ENCODE results near the gene CIP2A.

DNA sequence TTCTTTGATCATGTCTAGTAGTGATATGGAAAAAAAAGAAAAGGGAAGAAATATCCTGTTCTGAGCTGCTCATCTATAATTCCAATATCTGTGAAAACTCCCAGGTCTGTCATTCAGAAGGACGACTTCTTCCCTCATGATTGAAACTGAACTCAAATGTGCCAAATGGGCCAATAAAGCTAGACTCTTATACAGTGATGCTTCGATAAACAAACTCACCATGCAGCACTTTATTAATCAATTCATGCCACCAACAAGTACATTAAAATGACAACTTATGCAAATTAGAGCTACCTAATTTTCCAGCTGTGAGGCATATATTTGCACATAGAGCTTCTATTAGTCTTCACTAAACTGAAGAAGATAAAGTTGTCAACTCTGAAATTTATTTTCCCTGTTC, 63.3 kb downstream of the CIP2A start:
- TF ChIP-seq, protein P1, sequence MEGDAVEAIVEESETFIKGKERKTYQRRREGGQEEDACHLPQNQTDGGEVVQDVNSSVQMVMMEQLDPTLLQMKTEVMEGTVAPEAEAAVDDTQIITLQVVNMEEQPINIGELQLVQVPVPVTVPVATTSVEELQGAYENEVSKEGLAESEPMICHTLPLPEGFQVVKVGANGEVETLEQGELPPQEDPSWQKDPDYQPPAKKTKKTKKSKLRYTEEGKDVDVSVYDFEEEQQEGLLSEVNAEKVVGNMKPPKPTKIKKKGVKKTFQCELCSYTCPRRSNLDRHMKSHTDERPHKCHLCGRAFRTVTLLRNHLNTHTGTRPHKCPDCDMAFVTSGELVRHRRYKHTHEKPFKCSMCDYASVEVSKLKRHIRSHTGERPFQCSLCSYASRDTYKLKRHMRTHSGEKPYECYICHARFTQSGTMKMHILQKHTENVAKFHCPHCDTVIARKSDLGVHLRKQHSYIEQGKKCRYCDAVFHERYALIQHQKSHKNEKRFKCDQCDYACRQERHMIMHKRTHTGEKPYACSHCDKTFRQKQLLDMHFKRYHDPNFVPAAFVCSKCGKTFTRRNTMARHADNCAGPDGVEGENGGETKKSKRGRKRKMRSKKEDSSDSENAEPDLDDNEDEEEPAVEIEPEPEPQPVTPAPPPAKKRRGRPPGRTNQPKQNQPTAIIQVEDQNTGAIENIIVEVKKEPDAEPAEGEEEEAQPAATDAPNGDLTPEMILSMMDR (IDR thresholded peaks at IDR 0.05; ENCODE audit: low read depth, low read length, poor library complexity, severe bottlenecking): no peak
- no peak for TF ChIP-seq EZH2phosphoT487 (IDR thresholded peaks at IDR 0.05; ENCODE audit: borderline replicate concordance, low read length)
